Neuronal stem cell (in vitro differentiated cells): ENCODE measurements around the gene AADAC. TPM values are rescaled to one million over a fixed set of nuclear protein-coding genes. Genes with fewer than 3 reads are reported as not detected.
"Not testable (repeated sequence)": the region's sequence is repeated elsewhere in the genome, so short reads cannot be mapped to it uniquely, and the experiment has no call there.

Experiments
- DNase-seq: peaks from one replicate; pipeline ENCODE4 v3.0.0-alpha.2; 2013; ENCODE audit warnings: low spot score
- H2AFZ ChIP-seq: one replicate; pipeline ENCODE4 v1.6.1; 2013; ENCODE audit warnings: mild to moderate bottlenecking, low read length, inconsistent platforms
- H2AK5ac ChIP-seq: 2 replicates; pipeline ENCODE4 v1.6.1; 2013; ENCODE audit warnings: low read depth, mild to moderate bottlenecking, inconsistent platforms, low read length, moderate library complexity, mixed read lengths
- H2BK120ac ChIP-seq: 2 replicates; pipeline ENCODE4 v1.6.1; 2013; ENCODE audit warnings: low read depth, mild to moderate bottlenecking, inconsistent platforms, low read length, moderate library complexity, mixed read lengths
- H2BK12ac ChIP-seq: one replicate; pipeline ENCODE4 v1.6.1; 2013; ENCODE audit warnings: low read length, inconsistent platforms
- H2BK15ac ChIP-seq: 2 replicates; pipeline ENCODE4 v1.6.1; 2013; ENCODE audit warnings: mild to moderate bottlenecking, low read length, inconsistent platforms, mixed read lengths
- H2BK5ac ChIP-seq: one replicate; pipeline ENCODE4 v1.6.1; 2013; ENCODE audit warnings: inconsistent platforms, mild to moderate bottlenecking, low read length, moderate library complexity
- H3K14ac ChIP-seq: one replicate; pipeline ENCODE4 v1.6.1; 2013; ENCODE audit warnings: low read length, inconsistent platforms
- H3K18ac ChIP-seq: 2 replicates; pipeline ENCODE4 v1.6.1; 2013; ENCODE audit warnings: low read length, inconsistent platforms
- H3K23ac ChIP-seq: 2 replicates; pipeline ENCODE4 v1.6.1; 2013; ENCODE audit warnings: low read depth, mild to moderate bottlenecking, mixed read lengths, low read length, inconsistent platforms; ENCODE audit not compliant: poor library complexity
- H3K27ac ChIP-seq: replicated peaks from 3 replicates; pipeline ENCODE4 v1.5.1; 2013; ENCODE audit warnings: low read length, inconsistent platforms
- H3K27me3 ChIP-seq, 3 experiments: 2 replicates each; pipeline ENCODE4 v1.6.1; 2013; ENCODE audit warnings: low read length in 3 of 3, mild to moderate bottlenecking in 2 of 3, inconsistent platforms in 1 of 3, low read depth in 1 of 3, mixed read lengths in 1 of 3, moderate library complexity in 1 of 3; ENCODE audit not compliant: control insufficient read depth in 3 of 3, insufficient read depth in 3 of 3
- H3K36me3 ChIP-seq, 2 donors: replicated peaks in 1 of 2; 2 replicates each; pipeline ENCODE4 v1.6.1; 2013; ENCODE audit warnings: low read length in 2 of 2; ENCODE audit not compliant: control insufficient read depth in 2 of 2, insufficient read depth in 2 of 2
- H3K4ac ChIP-seq: 2 replicates; pipeline ENCODE4 v1.6.1; 2013; ENCODE audit warnings: inconsistent platforms, mild to moderate bottlenecking, low read length, moderate library complexity
- H3K4me1 ChIP-seq, 2 donors: 1 replicate in 1 of 2; 2 replicates in 1 of 2; pipeline ENCODE4 v1.6.1; 2013; ENCODE audit warnings: low read length in 2 of 2, low read depth in 1 of 2; ENCODE audit not compliant: control insufficient read depth in 2 of 2, insufficient read depth in 1 of 2
- H3K4me2 ChIP-seq: one replicate; pipeline ENCODE4 v1.6.1; 2013; ENCODE audit warnings: mild to moderate bottlenecking, low read length, inconsistent platforms; ENCODE audit not compliant: insufficient read depth, poor library complexity, severe bottlenecking
- H3K4me3 ChIP-seq, 2 donors: 2 replicates each; pipeline ENCODE4 v1.5.1; 2013; ENCODE audit warnings: low read length in 2 of 2, mild to moderate bottlenecking in 2 of 2, inconsistent platforms in 1 of 2, moderate library complexity in 1 of 2
- H3K79me1 ChIP-seq: one replicate; pipeline ENCODE4 v1.6.1; 2013; ENCODE audit warnings: low read depth, mild to moderate bottlenecking, inconsistent platforms, low read length, moderate library complexity
- H3K9ac ChIP-seq: one replicate; pipeline ENCODE4 v1.6.1; 2013; ENCODE audit warnings: mild to moderate bottlenecking, low read depth, low read length, inconsistent platforms; ENCODE audit not compliant: poor library complexity
- H3K9me3 ChIP-seq, 2 donors: replicated peaks in 1 of 2; 2 replicates each; pipeline versions ENCODE3 to v1.6.1; 2013; ENCODE audit warnings: low read length in 2 of 2, mild to moderate bottlenecking in 2 of 2, inconsistent platforms in 1 of 2, low read depth in 1 of 2, mixed read lengths in 1 of 2, moderate library complexity in 1 of 2; ENCODE audit not compliant: control insufficient read depth in 2 of 2, insufficient read depth in 1 of 2
- H4K8ac ChIP-seq: one replicate; pipeline ENCODE4 v1.6.1; 2013; ENCODE audit warnings: low read depth, mild to moderate bottlenecking, inconsistent platforms, low read length, moderate library complexity
- H4K91ac ChIP-seq: one replicate; pipeline ENCODE4 v1.6.1; 2013; ENCODE audit warnings: low read length, low read depth, mild to moderate bottlenecking, inconsistent platforms; ENCODE audit not compliant: poor library complexity
- WGBS, 2 donors: extraction: QIAGEN DNeasy Blood & Tissue Kit; methylation state at CpG; one replicate each; pipeline ENCODE4 v1.1.7; 2013; ENCODE audit warnings: missing lambda C conversion rate in 2 of 2, mixed read lengths in 1 of 2; ENCODE audit not compliant: insufficient read length in 2 of 2, insufficient replicate concordance in 1 of 2; ENCODE audit errors: extremely low coverage in 2 of 2; 5-methylcytosine and 5-hydroxymethylcytosine counted together
- polyA plus RNA-seq, 2 experiments: library from polyadenylated mRNA; stranded (reverse); fragments of 200-250 nt; gene quantifications; one replicate each; pipeline ENCODE4 v1.2.3, GENCODE V29; 2013

Gene AADAC, protein sequence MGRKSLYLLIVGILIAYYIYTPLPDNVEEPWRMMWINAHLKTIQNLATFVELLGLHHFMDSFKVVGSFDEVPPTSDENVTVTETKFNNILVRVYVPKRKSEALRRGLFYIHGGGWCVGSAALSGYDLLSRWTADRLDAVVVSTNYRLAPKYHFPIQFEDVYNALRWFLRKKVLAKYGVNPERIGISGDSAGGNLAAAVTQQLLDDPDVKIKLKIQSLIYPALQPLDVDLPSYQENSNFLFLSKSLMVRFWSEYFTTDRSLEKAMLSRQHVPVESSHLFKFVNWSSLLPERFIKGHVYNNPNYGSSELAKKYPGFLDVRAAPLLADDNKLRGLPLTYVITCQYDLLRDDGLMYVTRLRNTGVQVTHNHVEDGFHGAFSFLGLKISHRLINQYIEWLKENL
- not detected for polyA plus RNA-seq (2013, experiment 1 of 2)
- not detected for polyA plus RNA-seq (2013, experiment 2 of 2)

DNA sequence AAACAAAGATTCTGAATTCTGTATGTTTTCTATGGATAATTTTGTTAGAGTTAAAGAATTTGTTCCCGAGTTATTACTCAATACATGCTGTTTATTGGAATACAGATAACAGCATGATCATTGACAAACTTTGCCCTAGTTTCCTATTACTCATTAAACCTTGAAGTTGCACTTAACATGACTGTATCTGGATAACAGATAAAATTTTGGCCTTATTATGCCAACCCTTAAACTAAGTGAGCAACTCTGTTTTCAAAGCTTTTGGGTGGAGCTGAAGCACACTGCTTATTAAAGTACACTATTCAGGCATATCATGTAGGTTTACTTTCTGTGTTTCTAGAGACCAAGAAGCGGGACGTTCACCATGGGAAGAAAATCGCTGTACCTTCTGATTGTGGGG lies at the start of gene AADAC:
Gene AADAC (plus strand): TSS at position 318 of the 400 bp plus-strand sequence. CDS start 47 bp downstream, at position 365.
- no peak within 1 kb of the TSS for H3K14ac ChIP-seq
- WGBS, 2 donors, result no CpG with 5 or more reads among the region's 4 CpGs
- H2AK5ac ChIP-seq, result no peak within 1 kb of the TSS
- H3K27ac ChIP-seq, result no peak within 1 kb of the TSS
- H4K8ac ChIP-seq, result no peak within 1 kb of the TSS
- no peak within 1 kb of the TSS for H3K9ac ChIP-seq
- no peak within 1 kb of the TSS for H3K4me2 ChIP-seq
- peaks cover 0 to 3% of the 10 kb centered on the region in 2 donors for H3K9me3 ChIP-seq
- H2BK5ac ChIP-seq, result no peak within 1 kb of the TSS
- H2BK120ac ChIP-seq, result no peak within 1 kb of the TSS
- no peak for DNase-seq
- no peak within 1 kb of the TSS for H2BK15ac ChIP-seq
- H2AFZ ChIP-seq, result no peak within 1 kb of the TSS
- no peak within 1 kb of the TSS for H3K18ac ChIP-seq
- no peaks in the 10 kb centered on the region for H3K27me3 ChIP-seq
- H3K23ac ChIP-seq, result no peak within 1 kb of the TSS
- H3K4me1 ChIP-seq, result no peaks in the 10 kb centered on the region
- H2BK12ac ChIP-seq, result no peak within 1 kb of the TSS
- H3K4ac ChIP-seq, result no peak within 1 kb of the TSS
- no peaks in the 10 kb centered on the region for H3K79me1 ChIP-seq
- H3K36me3 ChIP-seq, result no peaks in the 10 kb centered on the region
- no peak within 1 kb of the TSS for H3K4me3 ChIP-seq
- no peak within 1 kb of the TSS for H4K91ac ChIP-seq

DNA sequence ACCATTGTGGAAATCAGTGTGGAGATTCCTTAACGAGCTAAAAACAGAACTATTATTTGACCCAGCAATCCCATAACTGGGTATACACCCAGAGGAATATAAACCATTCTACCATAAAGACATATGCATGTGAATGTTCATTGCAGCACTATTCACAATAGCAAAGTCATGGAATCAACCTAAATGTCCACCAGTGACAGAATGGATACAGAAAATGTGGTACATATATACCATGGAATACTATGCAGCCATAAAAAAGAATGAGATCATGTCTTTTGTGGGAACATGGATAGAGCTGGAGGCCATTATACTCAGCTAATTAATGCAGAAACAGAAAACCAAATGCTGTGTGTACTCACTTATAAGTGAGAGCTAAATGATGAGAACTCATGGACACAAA lies 49.2 kb upstream of the AADAC start:
- not testable (repeated sequence) for H3K9ac ChIP-seq, H4K8ac ChIP-seq, H3K18ac ChIP-seq, H3K4me2 ChIP-seq, H3K4me3 ChIP-seq, H3K27ac ChIP-seq, DNase-seq, H3K27me3 ChIP-seq, H3K4ac ChIP-seq, H2BK15ac ChIP-seq, H2AK5ac ChIP-seq, H2BK120ac ChIP-seq, H3K4me1 ChIP-seq, H4K91ac ChIP-seq, H3K9me3 ChIP-seq, H3K79me1 ChIP-seq, H3K36me3 ChIP-seq, H2BK5ac ChIP-seq, H2AFZ ChIP-seq, H2BK12ac ChIP-seq, H3K23ac ChIP-seq, H3K14ac ChIP-seq
- no CpG with 5 or more reads among the region's 1 CpG for WGBS, 2 donors

DNA sequence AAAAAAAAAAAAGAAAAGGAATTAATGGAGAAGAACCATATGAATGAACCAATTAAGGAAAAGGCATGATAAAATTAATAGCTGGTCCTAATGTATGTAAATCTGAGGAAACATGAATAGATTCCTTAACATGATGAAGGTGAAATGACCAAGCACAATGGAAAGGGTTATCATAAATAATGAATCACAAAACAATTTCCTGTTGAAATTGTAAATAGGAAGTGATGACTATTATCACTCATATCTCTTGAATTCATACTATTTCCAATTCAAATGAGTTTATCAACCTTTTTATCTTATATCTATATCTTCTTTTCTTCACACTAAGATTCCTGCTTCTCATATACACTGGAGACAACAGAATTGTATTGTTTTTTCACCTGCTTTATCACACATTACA lies 48.2 kb upstream of the AADAC start:
- Histone ChIP-seq H3K14ac (no peak overlapping the region), H4K8ac (no peak overlapping the region)
- DNase-seq, result no peak

DNA sequence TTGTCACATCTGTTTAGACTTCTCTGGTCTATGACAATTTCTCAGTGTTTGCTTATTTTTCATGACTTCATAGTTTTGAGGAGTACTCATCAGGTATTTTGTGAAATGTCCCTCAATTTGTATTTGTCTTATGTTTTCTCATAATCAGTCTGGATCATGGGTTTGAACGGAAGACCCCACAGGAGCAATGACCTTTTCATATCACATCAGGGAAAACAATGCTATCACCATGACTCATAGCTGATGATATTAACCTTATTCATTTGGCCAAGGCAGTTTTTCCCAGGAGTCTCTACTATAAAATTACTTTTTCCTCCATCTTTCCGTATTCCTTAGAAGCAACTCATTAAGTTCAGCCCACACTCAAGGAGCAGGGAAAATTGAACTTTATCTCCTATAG lies 47.5 kb upstream of the AADAC start:
- Histone ChIP-seq H3K27me3 (no peaks in the 10 kb centered on the region), H3K4me3 (no peak overlapping the region), H2BK15ac (no peak overlapping the region), H3K4me2 (no peak overlapping the region), H3K14ac (no peak overlapping the region), H2AFZ (no peak overlapping the region), H2BK12ac (no peak overlapping the region), H3K9me3 (no peaks in the 10 kb centered on the region), H3K9ac (no peak overlapping the region), H2AK5ac (no peak overlapping the region), H2BK5ac (no peak overlapping the region), H3K79me1 (no peaks in the 10 kb centered on the region), H2BK120ac (no peak overlapping the region), H3K36me3 (no peaks in the 10 kb centered on the region), H3K27ac (no peak overlapping the region), H4K91ac (no peak overlapping the region), H4K8ac (no peak overlapping the region), H3K23ac (no peak overlapping the region), H3K18ac (no peak overlapping the region), H3K4ac (no peak overlapping the region), H3K4me1 (peaks cover 0 to 4% of the 10 kb centered on the region in 2 donors)
- no CpG with 5 or more reads among the region's 2 CpGs for WGBS, 2 donors
- no peak for DNase-seq

More for the DNA sequence above, 48.2 kb upstream of the AADAC start:
- Histone ChIP-seq H3K36me3 (no peaks in the 10 kb centered on the region), H3K4ac (no peak overlapping the region), H2BK5ac (no peak overlapping the region), H3K23ac (no peak overlapping the region), H3K9ac (no peak overlapping the region), H3K4me3 (no peak overlapping the region), H2AFZ (no peak overlapping the region), H3K9me3 (no peaks in the 10 kb centered on the region), H2BK120ac (no peak overlapping the region), H3K18ac (no peak overlapping the region), H2BK15ac (no peak overlapping the region), H2BK12ac (no peak overlapping the region), H3K27me3 (no peaks in the 10 kb centered on the region), H3K27ac (no peak overlapping the region), H4K91ac (no peak overlapping the region), H3K4me1 (no peaks in the 10 kb centered on the region), H3K4me2 (no peak overlapping the region), H3K79me1 (no peaks in the 10 kb centered on the region), H2AK5ac (no peak overlapping the region)
